Fibroblast of skin of right quadriceps (primary cell): ENCODE results near the gene PLPP4.

ENCODE experiments used
- DNase-seq: peaks from one replicate; pipeline ENCODE4 v3.0.0-alpha.2; 2013

Gene PLPP4

DNA sequence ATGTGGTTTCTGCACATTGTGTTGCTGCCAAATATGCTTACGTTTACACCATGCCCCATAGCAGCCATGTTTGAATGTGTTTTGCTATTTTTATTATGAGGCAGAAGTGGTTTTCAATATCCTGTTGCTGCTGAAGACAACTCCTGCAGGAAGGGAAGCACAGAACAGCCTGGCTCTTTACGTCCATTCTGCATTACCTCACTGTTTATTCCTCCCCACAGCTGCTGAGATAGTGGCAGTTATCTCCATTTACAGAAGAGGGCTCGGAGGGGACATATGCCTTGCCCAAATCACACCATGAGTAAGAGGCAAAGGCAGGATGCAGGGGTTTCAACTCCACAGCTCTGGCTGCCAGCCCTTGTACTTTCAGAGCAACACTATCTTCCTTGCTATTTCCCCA lies 35.3 kb downstream of the PLPP4 start:
- no peak for DNase-seq

DNA sequence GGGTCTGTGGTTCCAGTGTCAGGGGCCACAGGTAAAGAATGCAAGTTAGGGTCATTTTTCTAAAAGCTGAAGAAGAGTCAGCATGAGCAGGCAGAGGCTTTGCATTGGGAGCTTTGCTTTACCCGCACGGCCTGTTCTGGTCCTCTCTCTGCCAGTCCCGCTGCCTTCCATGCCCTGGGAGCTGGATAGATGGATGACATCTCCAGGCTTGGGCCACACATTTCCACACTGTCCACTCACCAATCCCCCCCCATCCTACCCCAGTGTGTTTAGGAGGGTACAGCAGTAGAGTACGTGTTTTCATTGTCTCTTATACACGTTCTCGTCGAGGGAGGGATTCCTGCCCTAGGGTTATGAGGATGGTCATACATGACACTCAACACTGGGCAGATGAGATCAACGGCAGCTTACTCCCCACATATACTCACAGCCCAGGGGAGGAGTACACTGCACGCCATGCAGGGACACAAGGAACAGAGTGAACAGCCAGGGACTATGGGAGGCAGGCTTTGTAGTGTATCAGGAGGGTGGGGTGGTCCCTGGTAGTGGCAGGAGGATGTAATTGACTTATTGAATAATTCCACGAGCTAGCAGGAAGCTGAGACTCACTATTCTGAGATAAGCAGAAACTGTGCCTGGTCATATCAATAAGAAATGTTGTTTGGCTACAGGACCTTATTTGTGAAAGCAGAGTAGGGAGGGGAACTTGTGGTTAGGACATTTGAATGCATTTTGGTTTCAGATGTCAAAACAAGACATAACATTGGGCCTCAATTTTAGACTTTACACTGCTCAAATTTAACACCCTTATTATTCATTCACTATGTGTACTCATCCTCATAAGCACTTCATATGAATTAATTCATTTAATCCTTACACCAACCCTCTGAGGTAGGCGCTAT lies 36.6 kb downstream of the PLPP4 start:
- DNase-seq: no peak

GRCh38 chr10:120494313-120494710 lies 37.3 kb downstream of the PLPP4 start:
- no peak for DNase-seq

DNA sequence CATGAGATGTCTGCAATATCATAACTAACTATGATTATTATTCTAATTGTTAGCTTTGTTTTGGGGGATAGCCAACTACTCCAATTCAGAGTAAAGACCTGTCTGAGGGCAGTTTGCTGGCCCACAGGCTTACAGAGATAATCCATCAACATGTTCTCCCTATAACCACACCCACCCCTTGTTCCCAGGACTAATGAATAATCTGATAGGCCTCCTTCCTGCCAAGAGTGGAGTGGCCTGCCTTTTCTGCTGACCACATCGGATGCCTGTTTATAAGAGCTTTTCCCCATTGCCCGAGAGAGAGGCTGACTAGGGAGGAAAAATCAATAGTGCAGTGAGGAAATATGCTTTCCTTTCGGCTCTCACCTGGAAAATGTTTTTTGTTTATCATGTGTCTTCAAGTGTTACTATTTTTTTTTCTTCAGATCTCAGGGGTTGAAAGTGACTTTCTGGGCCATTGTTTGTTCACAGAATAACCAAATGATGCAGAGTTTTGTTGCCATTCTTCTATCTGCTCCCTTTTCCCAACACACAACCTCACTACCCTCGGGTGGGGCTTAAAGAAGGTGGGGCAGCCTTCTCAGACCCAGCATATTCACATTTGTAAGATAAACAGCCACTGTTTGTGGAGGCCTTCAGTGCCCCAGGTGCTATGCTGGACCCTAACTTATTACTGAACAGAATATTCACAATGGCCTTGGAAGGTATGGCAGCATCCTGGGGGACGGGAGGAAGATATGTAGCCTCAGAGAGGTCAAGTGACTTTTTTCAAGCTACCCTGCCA lies 38.4 kb downstream of the PLPP4 start:
- no peak for DNase-seq

GRCh38 chr10:120499883-120500282 lies 42.9 kb downstream of the PLPP4 start:
- DNase-seq: no peak

GRCh38 chr10:120503689-120504088 lies 46.7 kb downstream of the PLPP4 start:
- DNase-seq: no peak

DNA sequence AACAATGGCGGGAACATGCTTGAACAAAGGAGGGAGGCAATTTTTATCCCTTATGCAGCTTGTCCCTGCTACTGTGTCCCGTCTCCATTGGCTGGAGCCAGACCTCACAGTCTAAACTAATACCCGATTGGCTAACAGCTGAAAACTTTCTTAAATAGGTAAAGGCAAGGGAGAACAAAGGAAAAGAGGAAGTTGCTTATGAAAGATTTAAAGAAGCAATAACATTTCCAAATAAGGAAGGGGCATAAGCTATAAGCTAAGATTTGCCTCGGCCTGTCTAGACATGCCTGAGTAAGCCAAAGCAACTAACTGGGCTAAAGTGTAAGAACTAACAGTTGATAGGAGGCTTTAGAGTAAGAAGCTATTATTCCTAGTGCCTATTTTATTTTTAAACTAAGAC lies 47.2 kb downstream of the PLPP4 start:
- DNase-seq: peak; percentile 27

- no peak for DNase-seq
Measured at GRCh38 chr10:120505056-120505455, 48.0 kb downstream of the PLPP4 start.

DNA sequence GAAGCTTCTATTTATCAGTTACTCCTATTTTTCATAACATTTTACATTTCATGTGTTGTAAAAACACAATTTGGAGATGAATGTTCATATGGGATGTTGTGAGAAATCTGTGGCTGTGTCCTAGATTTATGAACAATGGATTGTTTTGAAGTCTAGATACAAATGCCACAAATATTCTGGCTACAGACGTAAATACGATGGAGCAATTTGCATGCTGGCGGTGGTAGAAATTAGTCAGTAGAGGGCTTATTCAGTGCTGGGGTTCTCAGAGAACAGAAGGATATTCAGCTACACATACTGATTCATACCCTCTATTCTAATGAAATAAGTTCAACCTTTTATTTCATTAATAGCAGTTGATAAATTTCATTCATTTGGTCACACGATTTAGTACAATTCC lies 48.8 kb downstream of the PLPP4 start:
- DNase-seq: peak; percentile 8

GRCh38 chr10:120506674-120507073 lies 49.6 kb downstream of the PLPP4 start:
- DNase-seq: no peak

- DNase-seq: no peak
Measured at GRCh38 chr10:120507175-120507574, 50.1 kb downstream of the PLPP4 start.

GRCh38 chr10:120507651-120508050 lies 50.6 kb downstream of the PLPP4 start:
- no peak for DNase-seq

GRCh38 chr10:120508393-120508792 lies 51.4 kb downstream of the PLPP4 start:
- DNase-seq: peak; percentile 29

DNA sequence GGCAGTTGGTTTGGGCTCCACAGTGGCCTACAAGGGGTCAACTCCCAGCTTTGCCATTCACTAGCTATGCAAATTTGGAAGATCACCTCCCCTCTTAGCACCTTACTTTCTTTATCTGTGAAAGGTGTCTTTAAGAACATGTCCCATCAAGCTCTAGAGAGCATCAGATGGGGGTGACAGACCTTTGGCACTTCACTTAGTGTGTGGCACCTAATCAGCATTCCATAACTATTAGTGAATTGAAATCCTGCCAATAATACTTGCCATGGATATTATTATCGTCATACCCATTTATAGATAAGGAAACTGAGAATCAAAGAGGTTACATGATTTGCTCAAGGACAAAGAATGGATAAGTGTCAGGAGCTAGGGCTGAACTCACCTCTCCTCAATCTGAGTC lies 51.9 kb downstream of the PLPP4 start:
- no peak for DNase-seq

GRCh38 chr10:120511165-120511564 lies 54.1 kb downstream of the PLPP4 start:
- DNase-seq: peak; percentile 7

DNA sequence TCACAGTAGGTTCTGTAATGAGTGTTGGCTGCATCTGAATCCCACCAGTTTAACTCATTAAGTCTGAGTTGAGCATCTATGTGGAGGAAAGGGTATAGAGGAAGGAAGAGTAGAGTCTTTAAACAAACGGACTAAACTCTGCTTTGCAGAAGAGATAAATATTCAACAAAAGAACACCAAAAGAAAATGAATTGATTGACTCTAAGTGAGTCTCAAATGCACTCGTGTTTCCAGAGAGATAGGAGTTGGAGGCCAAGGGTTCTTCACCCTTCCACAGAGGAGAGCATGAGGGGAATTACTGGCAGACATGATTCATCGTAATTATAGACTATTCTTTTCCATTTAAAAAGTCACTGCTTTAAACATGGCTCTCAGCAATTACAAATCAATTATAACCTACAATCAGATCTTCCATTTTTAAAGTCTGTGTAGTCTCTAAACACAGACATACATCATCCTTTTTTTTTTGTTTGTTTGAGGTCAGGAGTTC lies 56.3 kb downstream of the PLPP4 start:
- no peak for DNase-seq

GRCh38 chr10:120514035-120514620 lies 57.1 kb downstream of the PLPP4 start:
- peak; percentile 35 for DNase-seq

DNA sequence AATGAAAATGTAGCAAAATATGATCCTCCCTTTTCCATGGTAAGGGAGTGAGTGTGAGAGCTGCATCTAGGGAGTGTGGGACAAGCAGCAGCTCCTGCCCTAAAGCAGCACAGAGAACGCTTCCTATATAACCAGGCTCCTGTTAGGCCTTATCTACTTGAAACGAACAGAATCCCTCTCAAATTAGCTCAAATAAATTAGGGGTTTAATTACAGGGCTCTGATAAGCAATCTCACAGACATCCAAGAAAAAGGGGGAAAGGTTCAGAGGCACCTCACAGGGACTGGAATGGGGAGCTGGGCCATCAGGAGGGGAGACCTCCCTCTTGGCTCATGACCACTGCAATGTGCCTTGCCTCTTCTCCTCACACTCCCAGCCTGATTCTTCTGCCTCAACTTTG lies 57.9 kb downstream of the PLPP4 start:
- no peak for DNase-seq

- DNase-seq: no peak
Measured at GRCh38 chr10:120515741-120516140, 58.7 kb downstream of the PLPP4 start.

DNA sequence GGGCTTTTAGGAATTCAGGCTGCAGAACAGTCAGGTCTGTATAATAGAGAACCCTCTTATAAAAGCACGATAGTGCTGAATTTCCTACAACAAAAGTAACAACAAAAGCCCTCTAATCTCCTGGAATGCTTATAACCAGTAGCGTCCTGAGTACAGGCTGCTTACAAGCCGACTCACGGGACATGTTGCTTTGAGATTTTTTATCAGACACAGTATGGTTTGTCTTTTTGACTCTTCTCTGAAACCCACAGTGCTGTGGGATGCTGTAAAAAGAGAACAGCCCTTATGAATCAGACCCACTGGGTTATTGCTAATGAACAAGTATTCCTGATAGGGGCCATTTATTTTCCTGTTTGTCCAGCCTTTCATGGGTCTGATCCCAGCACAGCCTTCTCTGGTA lies 59.4 kb downstream of the PLPP4 start:
- DNase-seq: no peak

GRCh38 chr10:120517196-120517595 lies 60.2 kb downstream of the PLPP4 start:
- no peak for DNase-seq

- no peak for DNase-seq
Measured at GRCh38 chr10:120517881-120518484, 61.0 kb downstream of the PLPP4 start.

DNA sequence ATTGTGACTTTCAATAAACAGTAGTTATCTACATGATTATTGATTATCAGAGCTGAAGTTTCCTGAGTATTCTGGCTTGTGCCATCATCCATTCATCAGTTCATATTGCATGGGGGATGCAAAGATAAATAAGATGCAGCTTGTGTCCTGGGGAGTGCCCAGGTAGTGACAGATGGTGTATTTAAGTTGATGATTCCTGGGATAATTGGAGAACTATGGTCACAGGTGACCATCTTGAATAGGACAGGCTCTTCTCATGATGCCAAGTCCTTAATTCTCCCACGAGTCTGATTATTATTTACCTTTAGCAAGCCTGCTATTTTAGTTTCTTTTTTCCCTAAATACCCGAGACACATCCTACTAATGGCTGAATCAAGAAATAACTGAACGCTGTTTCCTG lies 64.9 kb downstream of the PLPP4 start:
- no peak for DNase-seq
